K562 (cell line): Measurements from ENCODE around the gene ACOX2.

ENCODE experiments used
- CREB1 ChIP-seq, 2 experiments: sonication (generic) in 1 of 2; formaldehyde crosslinking in 1 of 2; IDR thresholded peaks; 2 replicates each; pipeline versions ENCODE4 v1.6.1 to v1.8.0; 2012 to 2022; ENCODE audit warnings: inconsistent platforms in 1 of 2, mild to moderate bottlenecking in 1 of 2, missing genetic modification reagents in 1 of 2, moderate library complexity in 1 of 2
- ESRRA ChIP-seq: fragments of 450-650 bp; IDR thresholded peaks from 2 replicates; pipeline ENCODE4 v1.6.1; 2014; ENCODE audit warnings: low read depth, mild to moderate bottlenecking, moderate library complexity, borderline replicate concordance
- FOXM1 ChIP-seq, 2 experiments: fragments of 450-650 bp in 1 of 2; sonication (generic) in 1 of 2; formaldehyde crosslinking in 1 of 2; IDR thresholded peaks; 2 replicates each; pipeline versions ENCODE4 v1.6.1 to v1.9.0; 2017 to 2022; ENCODE audit warnings: low read depth in 2 of 2, mild to moderate bottlenecking in 2 of 2, missing genetic modification reagents in 1 of 2, moderate library complexity in 1 of 2
- MAX ChIP-seq: sonication (generic); formaldehyde crosslinking; IDR thresholded peaks from 2 replicates; pipeline ENCODE4 v1.9.0; 2022; ENCODE audit warnings: mild to moderate bottlenecking, missing genetic modification reagents
- NFYB ChIP-seq: IDR thresholded peaks from 2 replicates; pipeline ENCODE4 v1.6.1; 2011; ENCODE audit warnings: mild to moderate bottlenecking, moderate library complexity; ENCODE audit not compliant: insufficient read length; ENCODE audit errors: extremely low read depth
- POLR2A ChIP-seq: fragments of 450-650 bp; conservative IDR thresholded peaks from 2 replicates; pipeline ENCODE4 v1.6.1; 2016
- TARDBP ChIP-seq: fragments of 450-650 bp; IDR thresholded peaks from 2 replicates; pipeline ENCODE4 v1.6.1; 2016
- YY1 ChIP-seq, 3 experiments: IDR thresholded peaks; 2 replicates each; pipeline ENCODE4 v1.6.1; 2011; ENCODE audit warnings: low read length in 2 of 3, mild to moderate bottlenecking in 2 of 3, moderate library complexity in 2 of 3, borderline replicate concordance in 1 of 3, control low read depth in 1 of 3, low read depth in 1 of 3; ENCODE audit not compliant: insufficient read depth in 3 of 3, insufficient replicate concordance in 2 of 3, control insufficient read depth in 1 of 3, insufficient read length in 1 of 3; ENCODE audit errors: extremely low read depth in 1 of 3
- ZBTB33 ChIP-seq: sonication (generic); formaldehyde crosslinking; IDR thresholded peaks from 2 replicates; pipeline ENCODE4 v1.8.1; 2023; ENCODE audit warnings: mild to moderate bottlenecking, missing genetic modification reagents
- ZNF764 ChIP-seq: fragments of 250-450 bp; sonication (Bioruptor Pico); IDR thresholded peaks from 2 replicates; pipeline ENCODE4 v1.4.0; 2020; ENCODE audit warnings: low read depth, mild to moderate bottlenecking, moderate library complexity

DNA sequence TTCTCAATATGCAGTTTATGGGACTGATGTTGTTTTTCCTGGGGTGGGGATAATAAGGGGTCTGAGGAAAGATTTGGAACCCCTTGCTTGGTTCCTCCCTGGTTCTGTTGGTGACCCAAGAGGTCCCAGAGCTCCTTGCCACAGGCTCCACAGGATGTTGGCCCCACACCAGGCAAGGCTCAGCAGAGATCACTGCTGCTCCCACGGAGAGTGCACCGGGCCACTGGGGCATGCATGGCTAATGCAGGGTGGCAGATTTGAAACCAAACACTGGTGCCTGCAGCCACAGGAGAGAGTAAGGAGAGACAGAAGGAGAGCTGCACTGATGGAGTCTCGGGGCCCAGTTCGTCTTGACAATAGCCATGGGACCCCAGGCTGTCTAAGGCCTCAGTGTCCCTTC lies 37.7 kb upstream of the ACOX2 start:
- TF ChIP-seq ZBTB33 (CRISPR knock-in tag) (no peak), TARDBP (no peak), ZNF764 (CRISPR knock-in tag) (no peak), NFYB (no peak), FOXM1 (IDR thresholded peaks at IDR 0.05; ENCODE audit: low read depth) (no peak), FOXM1 (CRISPR knock-in tag; IDR thresholded peaks at IDR 0.05; ENCODE audit: low read depth) (no peak), ESRRA (no peak), MAX (CRISPR knock-in tag) (no peak), YY1 (IDR thresholded peaks at IDR 0.05; ENCODE audit: borderline replicate concordance in 1 of 3, control insufficient read depth in 1 of 3, extremely low read depth in 1 of 3, insufficient read depth in 3 of 3, insufficient read length in 1 of 3, insufficient replicate concordance in 2 of 3, low read depth in 1 of 3, low read length in 2 of 3) (no peak), CREB1 (IDR thresholded peaks at IDR 0.05) (no peak), CREB1 (CRISPR knock-in tag; IDR thresholded peaks at IDR 0.05) (no peak), POLR2A (no peak)
